Thyroid gland (tissue), 4 donors: ENCODE data around the gene TSPAN11. TPM values are rescaled to one million over a fixed set of nuclear protein-coding genes. Genes with fewer than 3 reads are reported as not detected.

Experiments used
- DNase-seq, 2 donors: peaks; one replicate each; pipeline ENCODE4 v3.0.0-alpha.2; 2019
- H3K27ac ChIP-seq, 3 donors: fragments of 200-600 bp; sonication (generic); 1 replicate in 2 of 3; 2 replicates in 1 of 3; pipeline ENCODE4 v1.5.1; 2016 to 2019; ENCODE audit warnings: mild to moderate bottlenecking in 1 of 3, moderate library complexity in 1 of 3
- H3K27me3 ChIP-seq: fragments of 200-600 bp; sonication (generic); one replicate; pipeline ENCODE4 v1.5.1; 2019
- H3K36me3 ChIP-seq, 2 donors: fragments of 200-600 bp; sonication (generic); one replicate each; pipeline ENCODE4 v1.5.1; 2016 to 2019
- H3K4me1 ChIP-seq, 2 donors: fragments of 200-600 bp; sonication (generic); one replicate each; pipeline ENCODE4 v1.5.1; 2017 to 2019
- H3K4me3 ChIP-seq, 3 donors: fragments of 200-600 bp; sonication (generic); replicated peaks in 1 of 3; 1 replicate in 2 of 3; 2 replicates in 1 of 3; pipeline ENCODE4 v1.5.1; 2016; ENCODE audit warnings: mild to moderate bottlenecking in 1 of 3
- H3K9me3 ChIP-seq: fragments of 200-600 bp; sonication (generic); one replicate; pipeline ENCODE4 v1.5.1; 2017
- POLR2A ChIP-seq, 2 donors: fragments of 450-650 bp; IDR thresholded peaks; one replicate each; pipeline ENCODE4 v1.6.1; 2017; ENCODE audit warnings: antibody characterized with exemption in 2 of 2, mild to moderate bottlenecking in 2 of 2, moderate library complexity in 1 of 2
- whole genome bisulfite sequencing, 2 donors: methylation state at CpG; one replicate each; pipeline ENCODE4 v1.1.5; 2017; 5-methylcytosine and 5-hydroxymethylcytosine counted together
- intact Hi-C: fragments of 100-400 bp; cut with DNase I; formaldehyde crosslinking; loops from one replicate; pipeline ENCODE4 v1.15.1; 2023
- total RNA-seq, 4 donors: library from RNA; depleted of rRNA; stranded (reverse); fragments of >200 nt; gene quantifications; one replicate each; pipeline ENCODE4 v1.2.3, GENCODE V29; 2016
- TF ChIP-seq, protein P1 (sequence below), 6 experiments: fragments of 200-600 bp in 3 of 6; fragments of 450-650 bp in 3 of 6; sonication (generic) in 3 of 6; IDR thresholded peaks; one replicate each; pipeline ENCODE4 v1.5.1; 2016 to 2019; ENCODE audit warnings: antibody characterized with exemption in 6 of 6, mild to moderate bottlenecking in 2 of 6, inconsistent platforms in 1 of 6, moderate library complexity in 1 of 6

Gene TSPAN11
- total RNA-seq, 4 donors from 2014 or later, result 2.0 to 7.5 (median 4.4) TPM

DNA sequence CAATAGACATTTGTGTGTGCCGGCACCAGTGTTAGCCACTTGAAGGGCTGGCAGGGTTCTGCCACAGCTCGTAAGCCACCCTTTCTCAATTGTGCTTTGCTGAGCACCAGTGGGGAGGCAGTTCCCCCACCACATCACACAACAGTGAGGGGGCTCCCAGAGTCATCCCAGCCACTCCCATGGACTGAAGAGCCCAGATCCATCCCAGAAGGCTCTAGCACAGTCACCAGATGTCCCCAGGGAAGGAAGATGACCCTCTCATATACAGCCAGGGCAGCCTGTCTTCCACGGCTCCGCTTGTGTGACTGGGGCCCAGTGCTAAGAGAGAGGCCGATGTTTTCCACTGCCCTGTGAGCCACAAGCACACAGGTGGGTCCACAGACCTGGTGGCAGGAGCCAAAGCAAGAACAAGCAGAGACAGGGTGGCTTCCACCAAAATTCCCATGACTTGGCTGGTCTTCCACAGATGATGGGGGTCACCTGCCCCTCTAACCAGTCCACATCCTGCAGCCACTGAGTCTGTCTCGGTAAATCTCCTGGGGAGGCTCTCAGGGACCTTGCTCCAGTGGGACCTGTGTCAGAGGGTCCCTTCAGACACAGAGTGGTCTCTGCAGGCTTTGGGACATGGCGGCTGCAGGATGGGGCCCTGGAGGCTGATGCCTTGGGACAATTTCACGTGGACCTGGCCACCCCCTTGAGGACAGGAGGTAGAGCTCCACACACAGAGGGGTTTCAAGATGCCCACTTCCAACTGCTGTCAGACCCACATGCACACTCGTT lies 75.2 kb downstream of the TSPAN11 start:
- Histone ChIP-seq H3K36me3 (no peaks in the 10 kb centered on the region), H3K27me3 (no peaks in the 10 kb centered on the region), H3K4me3 (no peak overlapping the region), H3K4me1 (no peaks in the 10 kb centered on the region), H3K27ac (no peak overlapping the region), H3K9me3 (no peaks in the 10 kb centered on the region)
- 88 to 93% methylated on average over 6 to 9 of the region's 9 CpGs for whole genome bisulfite sequencing, 2 donors
- no peak for DNase-seq
- no peak for TF ChIP-seq POLR2A (IDR thresholded peaks at IDR 0.05)
- TF ChIP-seq, protein P1, sequence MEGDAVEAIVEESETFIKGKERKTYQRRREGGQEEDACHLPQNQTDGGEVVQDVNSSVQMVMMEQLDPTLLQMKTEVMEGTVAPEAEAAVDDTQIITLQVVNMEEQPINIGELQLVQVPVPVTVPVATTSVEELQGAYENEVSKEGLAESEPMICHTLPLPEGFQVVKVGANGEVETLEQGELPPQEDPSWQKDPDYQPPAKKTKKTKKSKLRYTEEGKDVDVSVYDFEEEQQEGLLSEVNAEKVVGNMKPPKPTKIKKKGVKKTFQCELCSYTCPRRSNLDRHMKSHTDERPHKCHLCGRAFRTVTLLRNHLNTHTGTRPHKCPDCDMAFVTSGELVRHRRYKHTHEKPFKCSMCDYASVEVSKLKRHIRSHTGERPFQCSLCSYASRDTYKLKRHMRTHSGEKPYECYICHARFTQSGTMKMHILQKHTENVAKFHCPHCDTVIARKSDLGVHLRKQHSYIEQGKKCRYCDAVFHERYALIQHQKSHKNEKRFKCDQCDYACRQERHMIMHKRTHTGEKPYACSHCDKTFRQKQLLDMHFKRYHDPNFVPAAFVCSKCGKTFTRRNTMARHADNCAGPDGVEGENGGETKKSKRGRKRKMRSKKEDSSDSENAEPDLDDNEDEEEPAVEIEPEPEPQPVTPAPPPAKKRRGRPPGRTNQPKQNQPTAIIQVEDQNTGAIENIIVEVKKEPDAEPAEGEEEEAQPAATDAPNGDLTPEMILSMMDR (IDR thresholded peaks at IDR 0.05), result no peak
- intact Hi-C loops, result no loop called here

GRCh38 chr12:31002361-31002725 lies 75.8 kb downstream of the TSPAN11 start:
- DNase-seq, result no peak
- Histone ChIP-seq H3K27me3 (no peaks in the 10 kb centered on the region), H3K36me3 (no peaks in the 10 kb centered on the region), H3K4me3 (no peak overlapping the region), H3K27ac (no peak overlapping the region), H3K4me1 (no peaks in the 10 kb centered on the region), H3K9me3 (no peaks in the 10 kb centered on the region)
- 88 to 100% methylated on average over 1 to 2 of the region's 5 CpGs for WGBS, 2 donors
- TF ChIP-seq, protein P1 (IDR thresholded peaks at IDR 0.05), result no peak
- intact Hi-C loops, result no loop called here

GRCh38 chr12:31002999-31003398 lies 76.5 kb downstream of the TSPAN11 start:
- WGBS, 2 donors, result 67 to 92% methylated on average over 1 of the region's 1 CpG
- intact Hi-C loops, result no loop called here

GRCh38 chr12:31003861-31004640 lies 77.5 kb downstream of the TSPAN11 start:
- WGBS, 2 donors, result 92 to 100% methylated on average over 7 of the region's 7 CpGs
- no peak for DNase-seq

More at GRCh38 chr12:31002999-31003398, 76.5 kb downstream of the TSPAN11 start:
- no peaks in the 10 kb centered on the region for H3K9me3 ChIP-seq
- no peak for TF ChIP-seq POLR2A (IDR thresholded peaks at IDR 0.05)
- TF ChIP-seq, protein P1 (IDR thresholded peaks at IDR 0.05), result no peak
- H3K27me3 ChIP-seq, result no peaks in the 10 kb centered on the region
- no peak overlapping the region for H3K4me3 ChIP-seq
- no peak overlapping the region for H3K27ac ChIP-seq
- no peaks in the 10 kb centered on the region for H3K36me3 ChIP-seq
- no peak for DNase-seq
- no peaks in the 10 kb centered on the region for H3K4me1 ChIP-seq

More at GRCh38 chr12:31003861-31004640, 77.5 kb downstream of the TSPAN11 start:
- intact Hi-C loops, result no loop called here
- H3K4me1 ChIP-seq, result no peaks in the 10 kb centered on the region
- no peaks in the 10 kb centered on the region for H3K27me3 ChIP-seq
- H3K36me3 ChIP-seq, result no peaks in the 10 kb centered on the region
- TF ChIP-seq POLR2A (IDR thresholded peaks at IDR 0.05), result no peak
- TF ChIP-seq, protein P1 (IDR thresholded peaks at IDR 0.05), result no peak
- H3K4me3 ChIP-seq, result no peak overlapping the region
- no peaks in the 10 kb centered on the region for H3K9me3 ChIP-seq
- H3K27ac ChIP-seq, result no peak overlapping the region
